COLO829 (cell line): Measurements from ENCODE around the gene RAPGEF4.

Experiments used
- DNase-seq: peaks from one replicate; pipeline ENCODE4 v3.0.0; 2012; ENCODE audit warnings: low spot score

The RAPGEF4 gene

DNA sequence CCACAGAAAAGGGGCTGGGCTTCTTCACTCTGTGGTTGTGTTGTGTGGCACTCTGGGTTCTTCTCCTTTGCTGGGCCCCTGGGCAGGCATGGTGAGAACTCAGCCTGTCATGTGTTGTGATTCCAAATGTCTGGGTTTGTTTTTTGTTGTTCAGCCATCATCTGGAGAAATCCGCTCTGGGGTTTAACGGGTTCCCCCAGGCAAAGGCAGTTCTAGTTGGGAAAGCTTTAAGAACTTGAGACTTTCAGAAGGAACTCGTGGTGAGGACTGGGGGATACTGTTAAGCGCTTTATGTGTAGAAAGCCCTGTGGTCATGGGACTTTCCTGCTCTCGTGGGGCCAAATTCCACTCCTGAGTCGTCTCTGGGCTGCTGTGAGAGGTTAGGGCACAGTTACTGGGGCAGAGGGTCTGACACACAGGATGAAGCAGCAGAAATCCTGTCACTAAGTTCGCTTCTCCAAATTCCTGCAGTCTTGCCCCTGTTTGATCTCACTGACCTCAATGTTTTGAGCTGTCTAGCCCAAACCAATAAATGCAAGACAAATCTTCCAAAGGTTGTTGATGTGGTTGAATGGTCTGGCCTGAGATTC is 87.7 kb downstream of the RAPGEF4 start:
- no peak for DNase-seq

- DNase-seq, result no peak
Measured at GRCh38 chr2:172826522-172826921, 90.9 kb downstream of the RAPGEF4 start.

DNA sequence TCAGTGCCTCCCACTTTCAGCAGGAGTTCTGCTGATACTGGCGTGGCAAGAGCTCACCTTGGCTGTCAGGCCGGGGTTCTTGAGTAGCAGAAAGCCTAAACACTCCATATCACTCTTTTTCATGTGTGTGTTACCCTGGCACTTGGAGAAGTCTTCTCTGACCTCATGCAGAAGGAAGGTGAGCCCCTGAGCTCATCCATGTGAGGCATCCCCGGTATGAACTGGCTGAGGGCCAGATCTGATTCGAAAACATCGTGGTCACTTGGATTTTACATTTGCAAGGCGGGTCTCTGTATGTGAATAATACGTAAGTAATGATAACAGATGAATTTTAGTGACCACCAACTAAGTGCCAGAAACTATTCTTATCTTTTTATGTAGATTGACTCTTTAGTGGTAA is 93.6 kb downstream of the RAPGEF4 start:
- no peak for DNase-seq

DNA sequence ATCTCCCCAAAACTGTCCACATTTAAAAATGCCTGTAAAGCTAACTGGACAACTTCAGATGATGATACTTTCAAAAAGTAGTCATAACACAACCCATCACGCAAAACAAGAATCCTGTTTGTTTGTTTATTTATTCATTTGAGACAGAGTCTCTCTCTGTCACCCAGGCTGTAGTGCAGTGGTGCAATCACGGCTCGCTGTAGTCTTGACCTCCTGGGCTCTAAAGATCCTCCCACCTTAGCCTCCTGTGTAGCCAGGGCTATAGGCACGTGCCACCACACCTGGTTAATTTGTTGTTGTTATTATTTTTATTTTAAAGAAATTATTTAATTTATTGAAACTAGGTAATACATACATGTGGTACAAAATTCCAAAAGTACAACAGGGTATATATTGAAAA is 94.8 kb downstream of the RAPGEF4 start:
- DNase-seq, result no peak

DNA sequence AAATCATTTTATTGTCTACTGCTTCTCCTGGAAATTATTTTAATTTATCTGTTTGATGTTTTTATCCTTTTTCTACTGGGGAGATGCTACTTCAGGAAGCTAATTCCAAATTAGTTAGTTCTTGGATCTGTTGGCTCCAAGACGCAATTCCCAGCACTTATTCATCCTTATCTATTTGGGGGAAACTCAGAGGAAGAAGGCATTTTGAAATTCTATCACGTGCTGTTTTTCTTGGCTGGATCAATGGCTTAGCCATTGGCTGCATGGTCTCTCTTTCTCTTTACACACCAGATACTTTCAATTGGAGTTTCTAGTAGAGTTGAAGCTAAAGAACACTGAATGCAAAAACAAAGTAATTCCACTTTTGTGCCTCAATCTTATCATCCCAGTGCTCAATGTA is 98.3 kb downstream of the RAPGEF4 start:
- no peak for DNase-seq

DNA sequence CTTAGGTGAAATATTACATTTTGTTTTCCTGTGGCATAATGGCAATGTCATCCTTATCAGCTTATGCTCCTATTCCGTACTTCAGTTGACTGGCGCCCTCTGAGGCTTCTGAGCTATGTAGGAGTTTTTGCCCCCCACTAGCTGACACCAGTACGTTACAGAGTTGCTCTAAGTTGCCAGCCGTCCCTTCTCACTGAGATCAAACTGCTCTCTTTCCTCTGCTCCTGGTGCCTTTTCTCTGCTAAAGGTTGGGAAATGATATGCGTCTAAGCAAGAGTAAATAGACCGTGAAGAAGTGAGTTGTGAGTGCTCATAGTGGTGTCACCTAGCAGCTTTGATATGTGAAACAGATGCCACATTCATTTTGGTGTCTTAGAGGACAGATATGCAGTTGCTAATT is 99.2 kb downstream of the RAPGEF4 start:
- DNase-seq, result no peak

DNA sequence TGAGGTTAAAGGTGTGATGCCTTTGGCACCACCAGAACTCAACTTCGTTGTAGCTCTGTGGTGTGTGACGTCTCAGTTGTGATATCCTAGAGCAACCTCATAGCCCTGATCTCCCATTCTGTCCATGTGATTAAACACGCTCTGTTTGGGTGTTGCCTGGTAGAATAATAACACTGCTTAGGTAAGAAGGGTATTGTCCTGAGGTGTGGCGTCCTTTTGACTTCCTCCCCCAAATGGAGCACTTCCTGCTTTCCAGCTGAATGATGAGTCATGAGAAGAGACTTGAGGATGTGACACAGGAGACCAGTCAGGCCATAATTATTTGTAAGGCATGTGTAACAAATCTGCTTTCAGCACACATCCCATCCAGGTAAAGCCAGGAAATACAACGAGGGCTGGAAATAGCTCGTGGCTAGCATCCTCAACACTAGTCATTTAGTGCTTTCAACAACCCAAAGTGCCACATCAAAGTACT is 100.7 kb downstream of the RAPGEF4 start:
- DNase-seq, result peak; percentile 44

DNA sequence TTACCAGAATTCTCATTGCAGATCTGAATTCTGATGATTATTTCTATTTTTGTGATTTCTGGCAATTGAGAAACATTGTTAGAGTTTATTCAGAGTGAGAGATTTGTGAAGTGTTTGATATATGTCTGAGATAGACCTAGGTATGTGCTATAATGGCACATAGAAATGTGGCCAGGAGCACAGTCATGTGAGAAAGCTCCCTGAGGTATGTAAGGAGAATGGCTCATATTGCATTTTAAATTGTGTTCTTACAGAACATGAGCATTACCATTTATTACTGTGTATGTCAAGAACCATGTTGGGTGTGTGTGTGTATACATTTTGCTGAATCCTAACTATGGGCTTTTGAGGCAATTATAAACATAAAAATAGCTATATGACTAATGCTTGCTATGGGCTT is 101.2 kb downstream of the RAPGEF4 start:
- no peak for DNase-seq

DNA sequence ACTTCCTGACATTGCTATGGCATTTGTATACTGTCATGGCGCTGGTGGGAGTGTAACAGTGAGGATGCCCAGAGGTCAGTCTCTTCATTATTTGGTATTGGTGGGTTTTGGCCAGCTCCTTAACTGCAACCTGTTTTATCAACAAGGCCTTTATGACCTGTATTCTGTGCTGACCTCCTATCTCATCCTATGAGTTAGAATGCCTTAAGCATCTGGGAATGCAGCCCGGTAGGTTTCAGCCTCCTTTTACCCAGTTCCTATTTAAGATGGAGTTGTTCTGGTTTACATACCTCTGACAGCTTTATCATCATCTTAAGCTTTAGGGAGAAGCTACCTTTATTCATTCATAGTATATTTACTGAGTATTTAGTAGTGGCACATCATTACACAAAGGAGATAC is 103.8 kb downstream of the RAPGEF4 start:
- DNase-seq, result no peak

GRCh38 chr2:172842511-172843265 is 107.0 kb downstream of the RAPGEF4 start:
- DNase-seq, result no peak

GRCh38 chr2:172843266-172843582 is 107.6 kb downstream of the RAPGEF4 start:
- DNase-seq, result no peak

- no peak for DNase-seq
Measured at GRCh38 chr2:172843902-172844715, 108.5 kb downstream of the RAPGEF4 start.

GRCh38 chr2:172845028-172845630 is 109.5 kb downstream of the RAPGEF4 start:
- DNase-seq, result no peak

DNA sequence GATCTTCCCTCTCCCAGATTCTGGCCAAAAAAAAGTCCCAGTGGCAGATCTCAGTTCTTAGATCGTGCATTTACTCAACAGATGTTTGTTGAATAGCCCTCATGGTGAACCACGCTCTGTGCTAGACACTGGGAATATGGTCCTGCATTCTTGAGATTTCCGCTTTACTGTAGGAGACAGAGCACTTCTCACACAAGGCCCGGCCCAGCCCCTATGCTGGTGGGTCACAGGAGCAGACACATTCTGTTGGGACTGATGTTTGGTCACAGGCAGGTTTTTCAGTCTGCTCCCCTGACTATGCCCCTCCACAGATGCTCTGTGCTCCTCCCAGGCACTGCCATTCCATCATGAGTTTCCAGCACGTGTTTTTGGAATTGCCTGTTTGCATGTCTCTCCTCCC is 110.9 kb downstream of the RAPGEF4 start:
- DNase-seq, result no peak

GRCh38 chr2:172847188-172847587 is 111.5 kb downstream of the RAPGEF4 start:
- DNase-seq, result no peak

GRCh38 chr2:172848519-172848918 is 112.9 kb downstream of the RAPGEF4 start:
- no peak for DNase-seq

DNA sequence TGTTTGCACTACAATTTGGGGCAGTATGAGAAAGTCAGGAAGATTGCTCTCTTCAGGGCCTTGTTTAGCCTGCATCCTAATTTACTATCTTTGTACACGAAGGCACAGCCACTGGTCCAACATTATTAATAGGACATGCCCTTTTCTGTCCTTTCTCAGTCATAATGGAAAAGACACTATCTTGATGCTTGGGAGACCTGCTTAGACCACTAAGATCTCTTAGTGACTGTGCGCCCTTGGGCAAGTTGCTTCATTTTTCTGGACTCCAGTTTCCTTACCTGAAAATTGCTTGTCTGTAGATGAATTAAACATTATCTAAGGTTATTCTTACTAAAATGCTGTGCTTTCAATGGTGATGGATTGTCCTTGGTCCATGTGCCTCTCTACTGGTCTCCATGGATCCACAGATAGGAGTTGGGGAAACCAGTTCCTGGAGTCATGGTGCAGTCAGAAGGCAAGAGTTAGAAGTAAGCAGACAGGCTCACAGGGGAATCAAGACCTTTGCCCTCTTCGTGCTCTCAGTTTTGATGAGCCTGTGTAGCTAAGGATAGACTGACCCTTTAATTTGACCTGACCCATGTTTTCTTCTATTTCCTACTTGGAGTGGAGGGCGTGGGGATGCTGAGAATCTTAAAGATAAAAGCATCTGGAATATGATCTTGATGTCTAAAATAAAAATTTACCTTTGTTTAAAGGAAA is 114.0 kb downstream of the RAPGEF4 start:
- no peak for DNase-seq

GRCh38 chr2:172855588-172855987 is 119.9 kb downstream of the RAPGEF4 start:
- DNase-seq, result no peak

DNA sequence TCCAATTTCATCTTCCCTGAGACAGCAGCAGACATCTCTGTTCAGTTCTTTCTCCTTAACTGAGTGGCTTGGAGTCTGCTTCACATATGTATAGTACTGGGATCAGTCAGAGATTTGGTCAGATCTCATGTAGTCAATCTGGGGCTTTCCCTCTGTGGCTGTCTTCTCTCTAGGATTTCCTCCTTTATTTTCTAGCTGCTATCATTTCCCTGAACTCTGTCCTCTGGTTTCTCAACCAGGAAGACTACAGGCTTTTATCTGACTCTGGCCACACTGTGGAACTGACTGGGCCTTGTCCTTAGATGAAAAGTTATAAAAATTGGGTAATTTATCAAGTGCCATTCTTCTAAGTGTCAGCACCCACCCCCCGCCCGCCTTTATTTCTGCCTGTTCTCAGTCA is 121.0 kb downstream of the RAPGEF4 start:
- DNase-seq, result no peak

DNA sequence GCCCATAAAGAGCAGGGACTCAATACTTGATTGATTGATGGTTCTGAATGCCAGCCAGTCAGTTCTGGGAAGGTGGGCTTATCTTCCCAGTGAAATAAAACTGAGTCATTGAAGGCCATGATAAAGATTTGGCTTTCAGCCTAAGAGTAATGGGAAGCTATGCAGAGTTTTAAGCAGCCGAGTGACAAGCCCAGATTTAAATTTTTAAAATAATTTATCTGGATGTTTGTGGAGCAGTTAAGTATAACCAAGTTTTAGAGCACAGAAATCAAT is 122.8 kb downstream of the RAPGEF4 start:
- DNase-seq, result no peak

- DNase-seq, result peak; percentile 69
Measured at GRCh38 chr2:172859581-172860335, 124.1 kb downstream of the RAPGEF4 start.

DNA sequence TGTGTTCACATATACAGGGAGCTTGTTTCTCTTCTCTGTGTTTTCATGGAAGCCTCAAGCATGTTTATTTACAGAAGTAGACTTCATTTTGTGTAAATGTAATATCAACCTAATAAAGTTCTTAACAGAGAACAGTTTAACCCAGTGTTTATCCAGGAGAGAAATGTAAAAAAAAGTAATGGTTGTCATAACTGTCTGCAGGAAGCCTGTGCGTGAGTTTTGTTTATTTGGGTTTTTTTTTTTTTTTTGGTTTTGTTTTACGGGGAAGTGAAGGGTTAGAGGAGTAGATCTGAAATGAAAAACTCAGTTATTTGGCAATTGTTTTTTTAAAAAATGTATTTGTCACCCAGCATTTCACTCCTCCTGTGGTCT is 124.7 kb downstream of the RAPGEF4 start:
- no peak for DNase-seq
